Dermis blood vessel endothelial cell (primary cell): ENCODE results near the gene SPIRE1. TPM values are rescaled to one million over a fixed set of nuclear protein-coding genes. Genes with fewer than 3 reads are reported as not detected.
"Not testable (repeated sequence)": the region's sequence is repeated elsewhere in the genome, so short reads cannot be mapped to it uniquely, and the experiment has no call there.

Experiments
- DNase-seq: peaks from one replicate; pipeline ENCODE4 v3.0.0; 2010
- total RNA-seq: library from RNA; depleted of rRNA; stranded (reverse); fragments of >200 nt; gene quantifications from 2 replicates; pipeline ENCODE4 v1.2.3, GENCODE V29; 2014

SPIRE1 gene
- total RNA-seq, 1 donor from 2014 or later = 25.5 TPM

- not testable (repeated sequence) for DNase-seq
These were observed 176.0 kb downstream of the SPIRE1 start for GRCh38 chr18:12481915-12482314.

DNA sequence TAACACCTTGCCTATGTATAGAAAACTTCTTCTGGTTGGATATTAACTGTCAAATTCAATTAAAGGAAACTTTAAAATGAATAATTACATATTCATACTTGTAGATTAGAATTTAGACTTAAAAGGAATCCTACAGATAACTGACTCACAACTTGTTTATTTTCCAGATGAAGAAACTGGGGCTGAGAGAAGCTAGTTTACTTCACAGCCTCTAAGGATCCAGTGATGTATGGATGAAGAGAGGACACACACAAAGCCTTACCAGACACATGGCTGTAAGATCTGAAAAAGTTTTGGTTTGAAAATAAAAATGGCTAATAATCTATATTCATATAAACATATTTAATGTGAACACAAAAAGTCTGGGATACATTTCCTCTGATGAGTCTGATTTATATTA is 177.9 kb downstream of the SPIRE1 start:
- DNase-seq = no peak

GRCh38 chr18:12479536-12479935 is 178.4 kb downstream of the SPIRE1 start:
- no peak for DNase-seq

DNA sequence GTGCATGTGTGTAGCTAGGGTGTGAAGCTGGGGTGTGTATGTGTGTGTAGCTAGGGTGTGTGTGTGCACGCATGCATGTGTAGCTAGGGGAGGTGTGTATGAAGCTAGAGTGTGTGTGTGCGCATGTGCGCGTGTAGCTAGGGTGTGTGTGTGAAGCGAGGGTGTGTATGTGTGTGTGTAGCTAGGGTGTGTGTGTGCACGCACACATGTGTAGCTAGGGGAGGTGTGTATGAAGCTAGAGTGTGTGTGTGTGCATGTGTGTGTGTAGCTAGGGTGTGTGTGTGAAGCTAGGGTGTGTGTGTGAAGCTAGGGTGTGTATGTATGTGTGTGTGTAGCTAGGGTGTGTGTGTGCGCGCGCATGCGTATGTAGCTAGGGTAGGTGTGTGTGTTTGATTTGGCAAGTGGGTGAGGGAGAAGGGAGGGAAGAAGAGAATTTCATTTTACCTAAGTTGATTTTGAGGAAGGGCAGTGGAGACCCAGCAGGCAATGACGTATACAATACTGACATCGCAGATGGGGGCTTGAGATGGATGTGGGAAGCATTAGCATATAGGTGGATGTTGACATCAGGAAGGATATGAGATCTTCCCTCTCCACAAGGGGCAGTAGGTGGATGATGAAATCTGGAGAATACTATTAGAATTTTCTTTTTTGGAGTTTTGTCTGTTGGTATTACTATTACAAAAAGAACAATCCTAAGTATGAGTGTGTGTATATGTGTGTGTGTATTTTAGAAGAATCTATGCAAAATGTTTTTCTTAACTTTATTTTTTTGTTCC is 179.4 kb downstream of the SPIRE1 start:
- no peak for DNase-seq

DNA sequence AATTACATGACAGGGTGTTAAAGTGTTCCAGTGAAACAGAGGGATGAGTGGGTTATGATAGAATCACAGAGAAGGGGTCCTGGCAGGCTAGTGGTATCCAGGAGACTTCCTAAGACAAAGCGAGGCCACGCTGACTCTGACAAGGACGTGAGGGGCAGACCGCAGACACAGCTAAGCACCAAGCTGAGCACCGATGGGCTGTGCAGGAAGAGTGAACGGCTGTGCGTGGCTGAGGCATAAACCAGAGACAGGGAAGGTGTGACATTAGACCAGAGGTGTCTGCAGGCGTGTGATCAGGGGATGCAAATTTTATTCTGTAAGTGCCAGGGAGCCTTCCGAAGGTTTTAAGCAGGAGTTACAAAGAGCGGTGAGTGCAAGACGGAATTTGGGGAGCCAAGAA is 180.3 kb downstream of the SPIRE1 start:
- DNase-seq = no peak

GRCh38 chr18:12476955-12477354 is 181.0 kb downstream of the SPIRE1 start:
- DNase-seq = no peak

- no peak for DNase-seq
These were observed 183.0 kb downstream of the SPIRE1 start for GRCh38 chr18:12474876-12475275.

DNA sequence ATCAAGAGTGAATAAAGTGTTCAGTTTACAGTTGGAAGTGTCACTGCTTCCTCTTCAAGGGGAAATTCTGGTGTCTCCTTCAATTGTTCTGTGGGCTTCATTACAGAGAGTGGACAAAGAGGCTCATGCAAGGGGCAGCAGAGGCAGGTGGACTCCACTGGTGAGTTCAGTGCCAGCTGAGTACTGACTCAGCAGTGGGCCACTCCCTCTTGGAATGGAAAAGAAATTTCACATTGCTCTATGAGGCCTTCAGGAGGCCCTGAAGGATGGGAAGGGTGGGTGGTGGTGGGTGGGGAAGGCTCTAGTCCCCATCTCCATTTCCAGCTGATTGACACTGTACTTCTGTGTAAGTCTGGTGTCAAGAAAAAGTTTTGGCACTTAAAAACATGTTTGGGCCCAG is 183.8 kb downstream of the SPIRE1 start:
- DNase-seq = peak; percentile 52

- no peak for DNase-seq
These were observed 187.4 kb downstream of the SPIRE1 start for GRCh38 chr18:12470382-12471075.

DNA sequence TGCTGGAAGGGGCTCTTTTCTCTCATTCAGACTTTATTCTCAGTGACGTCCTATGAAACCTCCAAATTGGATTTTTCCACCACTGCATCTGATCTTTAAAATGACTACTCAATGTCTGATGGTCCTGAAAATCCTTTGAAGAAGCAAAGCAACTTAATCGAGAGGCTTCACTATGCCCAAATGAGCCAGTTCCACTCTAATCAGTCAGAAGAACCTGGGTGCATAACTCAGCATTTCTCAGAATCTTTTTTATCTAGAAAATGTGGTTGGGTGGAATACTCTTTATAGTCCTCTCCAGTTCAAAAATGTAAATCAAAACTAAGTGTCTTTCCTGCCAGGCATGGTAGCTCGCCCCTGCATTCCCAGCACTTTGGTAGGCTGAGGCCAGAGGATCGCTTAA is 189.5 kb downstream of the SPIRE1 start:
- DNase-seq = no peak

DNA sequence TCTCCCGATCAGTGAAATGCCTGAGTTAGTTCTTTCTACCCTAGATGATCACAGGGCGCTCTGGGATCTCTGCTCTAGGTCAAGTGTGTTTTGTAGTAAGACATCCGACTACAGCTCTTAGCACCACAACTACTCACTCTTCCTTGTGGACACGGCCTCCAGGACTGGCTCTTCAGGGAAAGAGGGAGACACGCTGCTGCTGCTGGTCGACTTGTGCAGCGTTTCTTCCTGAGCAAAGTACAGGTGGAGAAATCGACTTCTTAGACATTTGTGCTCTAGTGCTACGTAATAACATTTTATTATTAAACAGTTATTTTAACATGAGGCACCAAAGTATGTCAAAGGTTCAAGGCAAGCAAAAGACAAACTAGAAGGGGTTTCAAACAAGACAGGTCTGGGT is 193.2 kb downstream of the SPIRE1 start:
- DNase-seq = no peak

DNA sequence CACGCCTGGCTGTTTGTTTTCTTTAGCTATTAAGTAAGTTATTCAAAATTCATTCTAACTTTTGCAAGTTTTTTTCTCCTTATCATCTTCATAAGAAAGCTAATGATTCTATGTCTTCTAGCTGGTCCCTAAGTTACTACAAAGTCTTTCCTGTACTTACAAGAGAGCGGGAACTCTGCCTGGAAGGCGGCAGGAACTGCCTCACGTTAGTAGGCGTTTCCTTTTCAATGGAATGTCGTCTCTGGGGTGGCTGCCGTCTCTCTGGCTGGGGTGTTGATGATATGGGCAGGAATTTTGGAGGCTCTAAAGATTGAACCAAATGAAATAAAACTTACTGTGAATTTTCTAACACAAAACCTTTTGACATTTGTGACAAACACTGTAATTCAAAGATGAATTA is 194.7 kb downstream of the SPIRE1 start:
- peak; percentile 73 for DNase-seq

DNA sequence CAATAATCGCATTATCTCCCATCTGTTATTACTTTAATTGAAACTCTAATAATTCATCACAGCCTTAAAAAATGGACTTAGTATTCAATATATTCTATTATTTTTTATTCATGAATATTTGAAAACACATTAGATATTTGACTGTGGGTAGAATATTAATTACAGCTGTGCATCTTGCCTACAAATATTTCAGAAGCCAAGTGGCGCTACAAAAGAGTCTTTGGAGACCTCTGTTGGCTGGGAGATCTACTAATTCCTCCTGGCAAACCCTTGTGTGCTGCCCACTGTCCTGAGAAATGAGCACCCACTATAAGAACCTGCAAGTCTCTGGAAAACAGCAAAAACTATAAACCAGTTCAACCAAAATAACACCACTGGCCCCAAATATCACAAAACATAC is 195.7 kb downstream of the SPIRE1 start:
- DNase-seq = no peak

GRCh38 chr18:12461326-12461725 is 196.6 kb downstream of the SPIRE1 start:
- no peak for DNase-seq

GRCh38 chr18:12460874-12461273 is 197.0 kb downstream of the SPIRE1 start:
- DNase-seq = peak; percentile 95

GRCh38 chr18:12458771-12459170 is 199.1 kb downstream of the SPIRE1 start:
- DNase-seq = peak; percentile 31

DNA sequence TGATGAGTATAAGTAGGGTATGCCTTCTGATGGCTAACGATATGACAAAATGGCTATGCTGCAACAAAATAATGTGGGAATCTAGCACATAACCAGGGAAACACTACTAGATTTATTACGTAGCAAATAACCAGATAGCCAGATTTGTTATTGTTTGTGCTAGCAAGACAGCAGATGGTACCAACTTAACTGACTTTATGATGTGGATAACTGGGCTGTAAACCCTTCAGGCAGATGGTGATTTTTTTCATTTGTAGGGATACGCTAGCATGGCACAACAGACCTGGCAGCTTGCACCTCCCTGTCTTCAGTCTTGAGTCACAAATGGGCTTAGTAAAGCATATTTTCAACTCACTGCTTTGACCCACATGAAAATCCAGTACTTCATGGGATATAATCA is 201.5 kb downstream of the SPIRE1 start:
- DNase-seq = no peak

GRCh38 chr18:12455496-12455895 is 202.4 kb downstream of the SPIRE1 start:
- no peak for DNase-seq

DNA sequence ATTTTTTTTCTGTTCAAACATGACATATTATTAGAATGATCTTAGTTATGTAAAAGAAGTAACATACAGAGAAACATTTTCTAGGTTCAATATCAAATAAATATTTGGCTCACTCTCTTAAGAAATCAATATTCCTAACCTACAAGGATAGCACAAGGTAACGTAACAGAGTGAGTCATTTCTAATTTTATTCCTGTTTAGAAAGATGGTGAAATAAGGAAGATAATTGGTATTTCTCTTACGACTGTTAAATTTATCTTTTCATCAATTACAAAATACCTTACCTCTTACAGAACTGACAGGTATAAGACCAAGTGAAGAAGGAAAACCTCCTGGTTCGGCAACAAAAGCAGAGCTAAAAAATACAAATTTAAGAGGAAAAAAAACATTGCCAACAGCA is 205.1 kb downstream of the SPIRE1 start:
- DNase-seq = no peak

DNA sequence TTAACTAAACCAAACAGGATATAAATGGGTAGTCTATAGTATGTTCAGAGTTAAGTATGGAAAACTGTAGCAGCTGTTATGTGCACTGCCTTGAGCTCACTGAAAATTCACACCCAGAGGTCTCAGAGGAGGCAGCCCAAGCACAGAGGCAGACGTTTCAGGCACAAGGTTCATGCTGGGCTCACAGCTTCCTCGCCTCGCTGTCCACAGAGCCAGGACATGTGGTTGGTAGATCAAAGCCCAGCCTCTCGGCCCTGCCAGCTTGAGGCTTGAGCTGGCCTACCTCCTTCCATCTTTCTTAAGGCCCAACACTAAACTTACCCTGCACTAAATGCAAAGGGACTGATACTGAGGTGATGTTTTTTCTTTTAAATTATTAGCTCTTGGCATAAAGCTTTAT is 206.5 kb downstream of the SPIRE1 start:
- DNase-seq = no peak

- DNase-seq = no peak
These were observed 208.7 kb downstream of the SPIRE1 start for GRCh38 chr18:12449051-12449785.

DNA sequence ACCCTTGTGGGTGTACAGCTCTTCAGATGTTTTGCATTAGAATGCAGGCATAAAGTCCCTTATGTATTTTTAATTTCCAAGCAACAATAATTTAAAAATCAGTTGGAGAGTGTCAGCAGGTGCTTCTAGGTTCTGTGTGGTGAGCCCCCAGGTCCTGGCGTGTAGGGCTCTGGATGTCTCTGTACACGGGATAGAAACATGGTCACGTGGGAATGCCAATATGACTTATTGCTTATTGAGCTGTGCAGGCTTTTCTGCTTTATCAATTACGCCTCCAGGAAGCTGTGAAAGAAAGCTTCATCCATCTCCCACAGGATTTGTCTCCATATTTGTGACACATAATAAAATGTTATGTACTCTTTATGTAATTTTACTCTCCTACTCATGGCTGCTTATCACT is 212.4 kb downstream of the SPIRE1 start:
- no peak for DNase-seq

GRCh38 chr18:12443551-12443950 is 214.4 kb downstream of the SPIRE1 start:
- no peak for DNase-seq

DNA sequence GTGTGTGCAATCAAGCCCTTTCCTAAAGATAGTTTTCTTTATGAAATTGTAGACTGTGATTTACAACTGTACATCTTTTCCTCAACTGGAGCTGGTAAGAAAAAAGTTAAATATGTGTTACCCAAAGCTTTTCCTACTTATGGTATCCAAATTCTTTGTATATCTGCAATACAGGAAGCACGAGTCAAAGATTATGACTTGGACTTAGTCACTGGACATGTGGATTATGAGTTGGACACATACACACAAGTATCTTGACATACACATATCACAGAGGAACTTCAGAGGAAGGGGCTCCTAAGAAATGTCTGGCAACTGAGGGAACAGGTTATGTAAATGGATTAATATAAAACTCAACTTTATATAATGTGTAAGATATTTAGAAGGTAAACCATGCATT is 215.0 kb downstream of the SPIRE1 start:
- DNase-seq = no peak
